CMK (cell line): ENCODE data around the gene MS4A10.

ENCODE experiments used
- DNase-seq: peaks from one replicate; pipeline ENCODE4 v3.0.0-alpha.2; 2010; ENCODE audit warnings: low read depth

MS4A10 gene

GRCh38 chr11:60825118-60825517 is 40.0 kb downstream of the MS4A10 start:
- DNase-seq: no peak

GRCh38 chr11:60825790-60826189 is 40.7 kb downstream of the MS4A10 start:
- no peak for DNase-seq

- no peak for DNase-seq
Observed at GRCh38 chr11:60830478-60831142, 45.5 kb downstream of the MS4A10 start.

- peak; percentile 62 for DNase-seq
Observed at GRCh38 chr11:60831143-60831500, 46.0 kb downstream of the MS4A10 start.

GRCh38 chr11:60831501-60832079 is 46.5 kb downstream of the MS4A10 start:
- DNase-seq: no peak

- no peak for DNase-seq
Observed at GRCh38 chr11:60834742-60835533, 49.8 kb downstream of the MS4A10 start.

- DNase-seq: no peak
Observed at GRCh38 chr11:60835534-60835846, 50.4 kb downstream of the MS4A10 start.

GRCh38 chr11:60836866-60837515 is 51.9 kb downstream of the MS4A10 start:
- DNase-seq: no peak

GRCh38 chr11:60838132-60838531 is 53.0 kb downstream of the MS4A10 start:
- DNase-seq: no peak

- DNase-seq: no peak
Observed at GRCh38 chr11:60840470-60841430, 55.6 kb downstream of the MS4A10 start.

GRCh38 chr11:60841797-60842667 is 56.9 kb downstream of the MS4A10 start, which contains the start of gene CCDC86:
TSS of gene CCDC86 (plus strand) at chr11:60842113. CDS start at chr11:60842125, 12 bp downstream.
- DNase-seq: peak; percentile 83

- DNase-seq: no peak
Observed at GRCh38 chr11:60842668-60843600, 57.8 kb downstream of the MS4A10 start.

GRCh38 chr11:60844045-60844869 is 59.1 kb downstream of the MS4A10 start:
- DNase-seq: no peak

- DNase-seq: no peak
Observed at GRCh38 chr11:60844870-60845221, 59.7 kb downstream of the MS4A10 start.

- DNase-seq: no peak
Observed at GRCh38 chr11:60845338-60845737, 60.2 kb downstream of the MS4A10 start.

- no peak for DNase-seq
Observed at GRCh38 chr11:60847281-60847680, 62.1 kb downstream of the MS4A10 start.

GRCh38 chr11:60847896-60848295 is 62.8 kb downstream of the MS4A10 start:
- no peak for DNase-seq

- DNase-seq: peak; percentile 68
Observed at GRCh38 chr11:60848714-60849151, 63.6 kb downstream of the MS4A10 start.
